Glutamatergic neuron (in vitro differentiated cells): ENCODE measurements around the gene EMC8. TPM values are rescaled to one million over a fixed set of nuclear protein-coding genes. Genes with fewer than 3 reads are reported as not detected.

Experiments used
- DNase-seq: peaks from one replicate; pipeline ENCODE4 v3.0.0; 2022
- H3K27ac Mint-ChIP-seq: one replicate; pipeline ENCODE4 v1.8.0; 2020; ENCODE audit warnings: mild to moderate bottlenecking, mixed read lengths, inconsistent platforms; ENCODE audit not compliant: unreplicated experiment
- H3K27me3 Mint-ChIP-seq: one replicate; pipeline ENCODE4 v1.8.0; 2020; ENCODE audit warnings: mild to moderate bottlenecking, moderate library complexity, mixed read lengths, inconsistent platforms; ENCODE audit not compliant: unreplicated experiment
- H3K36me3 Mint-ChIP-seq: one replicate; pipeline ENCODE4 v1.8.0; 2020; ENCODE audit warnings: mild to moderate bottlenecking, mixed read lengths, inconsistent platforms; ENCODE audit not compliant: unreplicated experiment
- H3K4me1 Mint-ChIP-seq: one replicate; pipeline ENCODE4 v1.8.0; 2020; ENCODE audit warnings: mild to moderate bottlenecking, low read depth, mixed read lengths, inconsistent platforms; ENCODE audit not compliant: unreplicated experiment
- H3K4me3 Mint-ChIP-seq: one replicate; pipeline ENCODE4 v1.8.0; 2020; ENCODE audit warnings: mild to moderate bottlenecking, mixed read lengths, inconsistent platforms; ENCODE audit not compliant: unreplicated experiment
- H3K9me3 Mint-ChIP-seq: one replicate; pipeline ENCODE4 v1.8.0; 2020; ENCODE audit warnings: mild to moderate bottlenecking, moderate library complexity, mixed read lengths, inconsistent platforms; ENCODE audit not compliant: unreplicated experiment
- total RNA-seq: library from RNA; stranded (reverse); fragmentation: NEBNext Ultra II Directional; extraction: Animal tissue kit (Norgen Biotek cat#: 25700); gene quantifications from one replicate; pipeline ENCODE4 v1.2.1, GENCODE V29; 2021; ENCODE audit not compliant: unreplicated experiment
- TF ChIP-seq, protein P1 (sequence below): fragments of 200-600 bp; sonication (generic); IDR thresholded peaks from one replicate; pipeline ENCODE4 v1.5.0; 2021; ENCODE audit not compliant: partially characterized antibody, unreplicated experiment

EMC8 gene
- total RNA-seq, 1 donor from 2014 or later = 34.2 TPM

DNA sequence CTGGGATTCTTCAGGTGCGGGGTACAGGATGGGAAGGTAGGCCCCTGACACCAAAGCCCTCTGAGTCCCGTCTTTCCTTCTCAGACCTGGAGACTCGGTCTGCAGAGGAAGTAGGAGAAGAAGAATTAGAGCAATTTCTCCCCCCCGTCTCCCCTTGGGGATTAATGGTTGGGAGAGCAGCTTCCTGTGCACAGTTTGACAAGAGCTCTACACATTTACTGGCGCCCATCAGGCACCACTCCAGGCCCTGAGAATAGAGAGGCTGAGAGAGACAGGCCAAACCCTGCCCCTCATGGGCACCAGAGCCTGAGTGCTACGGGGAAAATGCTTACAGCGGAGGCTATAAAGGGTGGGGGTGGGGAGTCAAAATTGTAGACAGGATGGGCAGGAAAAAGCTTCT is 44.9 kb downstream of the EMC8 start:
- Mint-ChIP-seq H3K36me3 (no peaks in the 10 kb centered on the region), H3K4me1 (peaks cover 9% of the 10 kb centered on the region), H3K4me3 (no peak overlapping the region), H3K27ac (no peak overlapping the region), H3K9me3 (no peaks in the 10 kb centered on the region), H3K27me3 (peaks cover 4% of the 10 kb centered on the region)
- TF ChIP-seq, protein P1, sequence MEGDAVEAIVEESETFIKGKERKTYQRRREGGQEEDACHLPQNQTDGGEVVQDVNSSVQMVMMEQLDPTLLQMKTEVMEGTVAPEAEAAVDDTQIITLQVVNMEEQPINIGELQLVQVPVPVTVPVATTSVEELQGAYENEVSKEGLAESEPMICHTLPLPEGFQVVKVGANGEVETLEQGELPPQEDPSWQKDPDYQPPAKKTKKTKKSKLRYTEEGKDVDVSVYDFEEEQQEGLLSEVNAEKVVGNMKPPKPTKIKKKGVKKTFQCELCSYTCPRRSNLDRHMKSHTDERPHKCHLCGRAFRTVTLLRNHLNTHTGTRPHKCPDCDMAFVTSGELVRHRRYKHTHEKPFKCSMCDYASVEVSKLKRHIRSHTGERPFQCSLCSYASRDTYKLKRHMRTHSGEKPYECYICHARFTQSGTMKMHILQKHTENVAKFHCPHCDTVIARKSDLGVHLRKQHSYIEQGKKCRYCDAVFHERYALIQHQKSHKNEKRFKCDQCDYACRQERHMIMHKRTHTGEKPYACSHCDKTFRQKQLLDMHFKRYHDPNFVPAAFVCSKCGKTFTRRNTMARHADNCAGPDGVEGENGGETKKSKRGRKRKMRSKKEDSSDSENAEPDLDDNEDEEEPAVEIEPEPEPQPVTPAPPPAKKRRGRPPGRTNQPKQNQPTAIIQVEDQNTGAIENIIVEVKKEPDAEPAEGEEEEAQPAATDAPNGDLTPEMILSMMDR = no peak
- no peak for DNase-seq

DNA sequence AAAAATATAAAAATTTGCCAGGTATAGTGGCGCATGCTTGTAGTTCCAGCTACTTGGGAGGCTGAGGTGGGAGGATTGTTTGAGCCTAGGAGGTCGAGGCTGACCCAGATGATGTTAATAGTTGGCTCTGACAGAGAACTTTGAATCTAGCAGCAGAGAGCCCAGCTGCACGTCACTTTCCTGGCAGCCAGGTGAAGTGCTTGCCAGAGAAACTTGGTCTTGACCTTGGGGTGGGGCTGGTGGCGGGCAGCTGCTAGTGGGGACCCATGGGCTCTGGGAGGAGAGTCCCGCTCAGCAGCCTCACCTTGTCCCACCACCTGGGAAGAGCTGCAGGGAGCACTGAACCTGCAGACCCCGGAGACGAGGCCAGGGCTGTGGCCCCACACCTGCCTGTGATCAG is 45.4 kb downstream of the EMC8 start:
- no peak overlapping the region for H3K27ac Mint-ChIP-seq

DNA sequence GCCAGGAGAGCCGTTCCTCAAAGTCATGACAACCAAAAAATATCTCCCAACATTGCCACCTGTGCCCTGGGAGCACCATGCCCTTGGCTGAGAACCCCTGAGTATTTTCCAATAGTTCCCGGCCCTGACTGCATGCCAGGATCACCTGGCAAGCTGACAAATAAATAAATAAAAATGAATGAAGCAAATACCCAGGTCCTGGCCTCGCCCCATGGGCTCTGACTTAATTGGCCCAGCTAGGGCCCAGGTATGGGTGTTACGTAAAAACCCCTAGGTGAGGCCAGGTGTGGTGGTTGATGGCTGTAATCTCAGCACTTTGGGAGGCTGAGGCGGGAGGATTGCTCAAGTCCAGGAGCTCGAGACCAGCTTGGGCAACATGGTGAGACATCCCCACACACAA is 45.8 kb downstream of the EMC8 start:
- H3K4me1 Mint-ChIP-seq = peaks cover 10% of the 10 kb centered on the region
- DNase-seq = no peak
- H3K9me3 Mint-ChIP-seq = no peaks in the 10 kb centered on the region
- no peak overlapping the region for H3K4me3 Mint-ChIP-seq
- peaks cover 3% of the 10 kb centered on the region for H3K27me3 Mint-ChIP-seq
- no peak overlapping the region for H3K27ac Mint-ChIP-seq
- no peaks in the 10 kb centered on the region for H3K36me3 Mint-ChIP-seq
- TF ChIP-seq, protein P1 = no peak

More for the DNA sequence above, 45.4 kb downstream of the EMC8 start:
- no peaks in the 10 kb centered on the region for H3K36me3 Mint-ChIP-seq
- no peaks in the 10 kb centered on the region for H3K9me3 Mint-ChIP-seq
- no peak overlapping the region for H3K4me3 Mint-ChIP-seq
- H3K4me1 Mint-ChIP-seq = peaks cover 9% of the 10 kb centered on the region
- DNase-seq = no peak
- H3K27me3 Mint-ChIP-seq = peaks cover 4% of the 10 kb centered on the region
- TF ChIP-seq, protein P1 = no peak

DNA sequence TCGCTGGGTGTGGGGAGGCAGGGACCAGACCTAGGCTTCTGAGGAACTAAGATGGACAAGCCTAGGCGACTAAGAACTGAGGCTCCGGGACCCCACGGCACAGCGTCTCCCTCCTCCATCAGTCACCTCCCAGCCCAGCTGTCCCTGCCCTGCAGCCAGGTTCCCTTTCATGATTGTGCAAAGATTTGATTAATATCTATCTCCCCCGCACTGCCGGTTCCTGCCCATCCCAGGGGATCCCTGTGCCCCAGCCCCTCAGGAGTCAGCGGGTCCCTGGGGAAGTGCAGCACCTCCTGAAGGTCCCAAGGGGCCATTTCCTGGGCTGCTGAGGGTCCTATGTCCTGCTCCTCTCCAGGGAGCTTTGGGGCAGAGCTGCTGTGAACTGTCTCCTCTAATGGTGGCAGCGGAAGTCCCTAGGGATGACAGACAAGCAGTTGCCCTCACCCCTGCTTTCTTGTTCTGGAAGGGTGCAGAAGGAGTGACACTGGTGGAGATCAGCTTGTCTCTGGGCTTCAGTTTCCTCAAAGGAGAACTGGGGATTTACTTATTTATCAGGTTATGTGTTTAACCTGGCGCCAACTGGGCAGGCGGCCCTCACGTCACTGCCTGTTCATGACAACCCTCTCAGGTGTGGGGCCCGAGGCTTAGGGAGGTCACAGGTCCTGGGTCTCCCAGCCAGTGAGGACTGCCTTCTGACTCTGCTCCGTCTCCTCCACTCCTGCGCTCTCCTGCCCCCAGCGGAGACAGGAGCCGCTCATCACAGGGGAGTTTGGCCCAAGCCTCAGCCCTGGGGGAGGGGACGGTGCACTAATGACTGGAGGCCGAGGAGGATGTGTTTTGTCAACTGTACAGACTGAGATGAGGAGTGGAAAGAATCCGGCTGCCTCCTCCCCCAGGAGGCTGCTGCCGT is 46.6 kb downstream of the EMC8 start:
- Mint-ChIP-seq H3K27me3 (peaks cover 3% of the 10 kb centered on the region), H3K9me3 (no peaks in the 10 kb centered on the region), H3K27ac (no peak overlapping the region), H3K4me1 (peaks cover 11% of the 10 kb centered on the region), H3K4me3 (peak overlapping the region; percentile 55), H3K36me3 (no peaks in the 10 kb centered on the region)
- TF ChIP-seq, protein P1 = no peak
- peak; percentile 77 for DNase-seq
